HG02943 (cell line): ENCODE results near the gene PLCD3.
"Not testable (repeated sequence)": the region's sequence is repeated elsewhere in the genome, so short reads cannot be mapped to it uniquely, and the experiment has no call there.

ENCODE experiments used
- ATAC-seq: cut with Tn5 transposase; IDR thresholded peaks from one replicate; pipeline ENCODE4 v1.9.1; 2021; ENCODE audit warnings: mild to moderate bottlenecking, low read depth, moderate library complexity; ENCODE audit not compliant: unreplicated experiment

Gene PLCD3

DNA sequence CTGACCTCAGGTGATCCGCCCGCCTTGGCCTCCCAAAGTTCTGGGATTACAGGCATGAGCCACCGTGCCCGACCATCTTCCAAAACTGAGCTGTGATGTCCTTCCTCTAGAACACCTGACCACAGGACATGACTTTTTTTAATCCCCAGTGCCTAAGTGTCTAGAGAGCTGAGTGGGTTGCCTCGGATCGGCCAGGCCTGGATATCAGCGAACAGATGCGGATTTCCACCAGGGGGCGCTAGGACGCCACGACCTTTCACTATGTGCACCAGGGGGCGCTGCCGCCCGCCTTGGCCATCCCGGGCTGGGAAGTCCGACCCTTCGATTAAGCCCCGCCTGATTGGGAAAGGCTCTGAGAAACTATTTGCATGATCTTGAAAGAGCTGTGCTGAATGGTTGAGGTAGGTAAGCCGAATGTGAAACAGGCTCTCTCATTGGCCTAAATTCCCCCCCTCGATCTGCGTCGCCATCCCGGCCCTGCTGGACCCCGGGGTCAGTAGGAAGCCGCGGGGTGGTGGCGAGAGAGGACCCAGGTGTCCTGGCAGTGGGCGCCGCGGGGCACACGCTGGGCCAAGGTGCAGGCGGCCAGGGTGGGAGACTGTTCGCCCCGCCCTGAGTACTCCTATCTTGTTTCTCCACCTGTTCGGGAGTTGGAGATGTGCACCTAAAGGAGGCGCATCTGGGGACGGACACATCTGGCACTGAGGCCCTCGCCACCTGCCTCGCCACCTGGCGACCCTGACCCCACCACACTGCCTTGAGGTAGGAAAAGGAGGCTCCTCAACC is 3.1 kb upstream of the PLCD3 start, which contains the start of gene ACBD4:
Gene ACBD4, plus strand, starts transcription at position 496 of the 786 bp plus-strand sequence. CDS start 458 bp downstream, outside the sequence.
- ATAC-seq: peak; percentile 69

DNA sequence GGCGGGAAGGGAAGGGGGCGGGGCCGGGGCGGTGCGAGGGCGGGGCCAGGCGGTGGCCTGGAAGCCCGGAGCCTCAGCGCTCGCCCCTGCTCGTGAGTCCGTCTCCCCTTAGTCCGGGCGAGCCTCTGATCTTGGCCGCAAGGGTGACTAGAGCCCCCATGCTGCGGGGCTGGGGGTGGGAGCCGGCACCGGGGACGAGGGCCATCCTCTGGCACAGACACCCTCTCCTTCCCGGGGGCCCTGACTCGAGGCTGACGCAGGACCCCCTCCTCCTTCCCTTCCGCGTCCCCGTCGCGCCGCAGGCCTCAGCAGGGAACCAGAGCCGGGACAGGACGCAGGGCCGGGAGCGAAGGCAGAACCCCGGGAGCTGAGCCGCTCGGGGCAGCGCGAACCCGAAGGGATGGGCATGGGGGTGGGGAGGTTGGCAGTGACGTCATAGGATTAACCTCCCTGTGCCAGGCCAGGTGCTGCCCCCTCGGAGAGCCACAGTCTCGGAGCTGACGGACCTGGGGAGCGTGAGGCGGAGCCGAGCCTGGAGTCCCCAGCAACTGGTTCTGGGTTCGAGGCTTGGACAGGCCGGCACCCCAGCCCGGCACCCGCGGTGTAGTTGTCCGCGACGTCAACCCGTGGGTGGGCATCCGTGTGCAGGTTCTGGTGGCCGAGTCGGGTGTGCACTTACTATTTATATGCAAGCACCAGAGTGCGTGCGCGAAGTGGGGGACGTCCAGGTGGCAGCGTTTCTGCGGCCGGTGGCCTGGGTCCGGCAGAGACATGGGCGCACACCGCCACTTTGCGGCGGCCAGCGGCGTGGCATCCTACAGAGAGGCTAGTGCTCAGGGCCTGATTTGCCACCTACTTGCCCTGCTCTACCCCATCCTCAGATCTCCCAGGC is 503 bp upstream of the PLCD3 start:
- ATAC-seq: no peak

DNA sequence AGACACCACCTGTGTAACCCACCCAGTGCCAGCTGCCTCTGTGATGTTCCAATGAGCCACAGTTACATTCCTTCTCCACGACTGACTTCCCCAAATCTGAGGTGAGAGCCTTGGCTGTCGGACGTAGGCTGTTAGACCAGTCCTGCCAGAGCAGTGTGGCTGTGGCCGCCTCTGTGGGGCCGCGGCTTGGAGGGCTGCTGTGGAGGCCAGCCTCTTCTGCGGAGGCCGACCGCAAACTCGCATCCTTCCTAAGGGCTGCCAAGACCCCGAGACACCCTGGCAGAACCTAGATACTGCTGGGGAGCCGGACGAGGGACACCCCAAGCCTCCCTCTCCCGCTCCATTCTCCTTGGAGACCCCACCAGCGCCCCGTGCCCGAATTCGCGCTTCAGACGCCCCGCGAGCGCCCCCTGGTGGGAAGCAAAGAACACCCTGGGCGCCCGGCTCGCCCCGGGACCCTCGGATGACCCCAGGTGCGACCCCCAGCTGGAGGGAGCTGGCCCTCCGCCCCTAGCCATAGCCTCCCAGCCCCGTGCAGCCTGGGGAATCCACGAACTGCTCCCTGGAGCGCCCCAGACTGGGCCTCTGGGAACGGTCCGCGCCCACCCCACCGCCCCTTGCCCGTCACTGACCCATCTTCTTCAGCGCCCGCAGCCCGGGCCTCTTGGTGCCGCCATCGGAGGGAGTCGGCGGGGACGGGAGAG is 547 bp downstream of the PLCD3 start:
- ATAC-seq: no peak

DNA sequence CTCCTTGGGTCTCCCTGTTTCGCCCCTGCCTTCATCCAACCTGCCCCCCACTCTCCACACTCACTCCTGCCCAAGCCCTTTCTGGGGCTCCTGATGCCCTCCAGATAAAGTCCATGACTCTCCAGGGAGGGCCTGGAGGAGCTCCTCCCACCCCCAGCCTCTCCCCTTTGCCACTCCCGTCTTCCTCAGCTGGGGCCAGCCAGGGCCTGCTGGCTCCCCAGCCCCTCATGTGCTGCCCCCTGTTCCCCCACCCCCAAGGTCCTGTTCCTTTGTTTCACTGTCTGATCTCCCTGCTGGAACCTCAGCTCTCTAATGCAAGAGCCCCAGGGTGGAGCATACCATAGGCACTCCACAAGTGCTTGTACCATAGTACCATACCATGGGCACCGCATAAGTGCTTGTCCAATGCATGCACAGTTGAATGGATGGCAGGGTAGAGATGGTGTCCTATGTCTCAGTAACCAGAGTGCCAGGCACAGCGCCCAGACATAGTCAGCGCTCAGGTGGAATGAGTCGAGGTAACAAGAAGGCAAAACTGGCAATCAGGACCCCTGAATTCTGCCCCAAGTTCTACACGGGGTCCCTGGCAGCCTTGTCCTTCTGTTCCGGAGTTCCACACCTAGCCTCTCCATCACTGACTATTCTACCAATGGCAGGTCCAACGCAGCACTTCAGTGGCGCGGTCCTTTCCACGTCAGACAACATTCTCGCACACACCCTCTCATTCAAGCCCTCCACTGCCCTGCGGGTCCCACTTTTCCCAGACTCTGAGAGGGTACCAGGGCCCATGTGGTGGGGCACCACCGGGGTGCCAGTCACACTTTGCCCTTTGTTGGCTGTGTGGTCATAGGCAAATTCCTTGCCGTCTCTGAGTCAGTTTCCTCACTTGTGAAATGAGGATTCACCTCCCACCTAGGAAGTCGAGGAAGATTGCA is 1.4 kb downstream of the PLCD3 start:
- no peak for ATAC-seq

DNA sequence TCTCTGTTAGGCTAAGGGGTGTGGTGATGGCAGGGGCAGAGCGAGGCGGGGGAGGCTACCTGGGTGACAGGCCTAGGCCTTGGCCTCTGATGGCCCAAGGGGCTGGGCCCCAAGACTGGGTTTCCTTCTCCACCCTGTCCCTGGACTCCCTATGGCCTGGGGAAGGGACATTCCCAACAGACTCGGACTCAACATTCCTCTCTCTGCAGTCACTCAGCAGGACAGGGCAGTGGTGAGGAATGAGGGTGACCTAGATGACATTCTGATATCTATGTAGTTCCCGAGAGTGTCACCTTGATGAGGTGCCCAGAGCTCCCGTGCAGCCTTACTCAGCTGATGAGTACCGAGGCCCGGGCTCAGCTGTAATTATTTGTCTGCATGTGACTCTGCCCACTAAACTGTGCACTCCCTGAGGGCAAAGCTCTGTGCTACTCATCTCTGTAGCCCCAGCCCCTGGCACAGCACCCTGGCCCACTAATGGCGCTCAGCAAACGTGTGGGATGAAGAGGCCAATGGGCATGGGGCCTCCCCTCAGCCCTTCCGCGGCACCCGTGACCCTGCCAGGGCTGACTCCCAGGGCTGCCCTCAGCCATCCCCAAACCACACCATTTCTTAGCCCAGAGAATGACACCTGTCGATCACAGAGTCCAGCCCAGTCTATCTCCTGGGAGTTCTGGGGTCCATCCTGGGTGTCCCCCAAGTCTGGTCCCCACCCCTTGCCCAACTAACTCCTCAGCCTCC is 2.2 kb downstream of the PLCD3 start:
- no peak for ATAC-seq

DNA sequence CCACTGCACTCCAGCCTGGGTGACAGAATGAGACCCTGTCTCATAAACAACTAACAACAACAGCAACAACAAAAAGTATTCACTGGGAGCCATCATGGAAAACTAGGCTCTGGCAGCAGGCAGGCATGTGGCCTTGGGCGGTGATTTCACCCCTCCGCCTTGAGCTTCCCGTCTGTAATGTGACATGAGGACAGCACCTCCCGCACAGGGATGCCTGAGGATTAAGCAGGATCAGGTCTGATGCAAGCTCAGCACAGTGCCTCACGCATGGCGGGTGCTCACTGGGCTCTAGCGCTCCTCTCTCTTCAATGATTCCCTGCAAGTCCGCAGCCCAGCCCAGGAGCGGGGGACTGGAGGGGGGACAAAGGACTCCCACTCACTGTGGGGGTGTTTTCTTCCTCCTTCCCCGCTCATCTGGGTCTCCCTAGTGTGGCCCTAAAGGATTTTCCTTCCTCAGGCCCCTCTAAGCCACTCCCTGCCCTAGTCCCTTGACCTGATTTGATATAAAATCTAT is 2.8 kb downstream of the PLCD3 start:
- no peak for ATAC-seq

DNA sequence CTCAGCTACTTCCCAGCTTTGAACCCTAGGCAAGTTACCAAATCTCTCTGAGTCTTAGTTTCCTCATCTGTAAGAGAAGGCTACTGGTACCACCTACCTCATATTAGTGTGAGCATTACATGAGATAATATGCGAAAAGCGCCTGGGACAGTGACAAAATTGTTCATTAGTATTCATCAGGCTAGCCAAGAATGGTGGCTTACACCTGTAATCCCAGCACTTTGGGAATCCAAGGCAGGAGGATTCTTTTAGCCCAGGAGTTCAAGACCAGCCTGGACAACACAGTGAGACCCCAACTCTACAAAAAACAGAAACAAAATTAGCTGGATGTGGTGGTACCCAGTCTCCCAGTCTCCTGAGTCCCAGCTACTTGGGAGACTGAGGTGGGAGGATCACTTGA is 3.3 kb downstream of the PLCD3 start:
- no peak for ATAC-seq

DNA sequence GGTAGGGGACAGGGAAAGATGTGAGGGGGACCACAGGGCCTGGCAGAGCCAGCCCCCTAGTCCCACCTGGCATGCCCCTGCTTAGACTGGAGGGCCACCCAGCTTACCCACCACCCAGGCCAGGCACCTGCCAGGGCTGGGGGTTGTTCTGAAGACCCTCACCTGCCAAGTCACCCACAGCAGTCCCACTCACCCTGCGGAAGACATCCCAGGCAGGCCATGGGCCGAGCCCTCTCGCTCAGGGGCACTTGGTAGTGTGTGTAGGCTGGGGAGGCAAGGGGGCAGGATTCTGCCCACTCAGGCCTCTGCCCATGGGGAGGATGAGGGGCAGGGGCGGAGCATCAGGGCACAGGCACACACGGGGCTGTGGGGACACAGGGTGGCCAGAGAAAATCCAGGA is 4.0 kb downstream of the PLCD3 start:
- ATAC-seq: no peak

DNA sequence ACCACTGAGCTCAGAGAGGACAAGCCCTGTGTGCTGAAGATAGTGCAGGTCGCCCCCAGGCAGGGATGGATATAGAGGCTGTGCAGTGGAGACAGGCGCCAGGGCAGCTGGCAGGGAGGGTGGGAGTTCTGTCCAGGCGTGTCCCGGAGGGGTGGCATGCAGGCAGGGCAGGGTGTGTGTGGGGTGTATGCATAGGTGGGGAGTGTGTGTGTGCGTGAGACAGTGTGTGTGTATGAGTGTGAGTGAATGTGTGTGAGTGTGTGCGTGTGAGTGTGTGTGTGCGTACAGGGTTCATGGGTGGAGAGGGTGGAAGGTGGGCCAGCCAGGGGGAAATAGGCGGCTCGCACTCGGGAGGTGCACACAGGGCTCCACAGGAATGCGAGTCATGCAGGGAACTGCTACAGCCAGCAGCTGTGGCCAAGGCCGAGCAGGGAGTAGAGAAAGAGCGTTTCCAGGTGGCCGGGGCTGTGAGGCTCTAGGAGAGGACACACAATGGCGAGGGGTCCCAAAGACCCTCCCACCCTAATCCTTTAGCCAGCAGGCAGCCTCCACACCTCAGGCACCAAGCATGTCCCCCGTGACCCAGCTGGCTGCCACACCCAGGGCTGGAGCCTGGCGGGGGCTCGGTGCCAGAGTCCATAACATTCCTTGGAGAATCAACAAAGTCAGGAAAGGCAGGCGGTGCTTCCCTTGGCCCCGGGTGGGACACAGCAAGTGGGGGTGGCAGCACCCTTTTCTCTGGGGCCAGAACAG is 4.6 kb downstream of the PLCD3 start:
- no peak for ATAC-seq

DNA sequence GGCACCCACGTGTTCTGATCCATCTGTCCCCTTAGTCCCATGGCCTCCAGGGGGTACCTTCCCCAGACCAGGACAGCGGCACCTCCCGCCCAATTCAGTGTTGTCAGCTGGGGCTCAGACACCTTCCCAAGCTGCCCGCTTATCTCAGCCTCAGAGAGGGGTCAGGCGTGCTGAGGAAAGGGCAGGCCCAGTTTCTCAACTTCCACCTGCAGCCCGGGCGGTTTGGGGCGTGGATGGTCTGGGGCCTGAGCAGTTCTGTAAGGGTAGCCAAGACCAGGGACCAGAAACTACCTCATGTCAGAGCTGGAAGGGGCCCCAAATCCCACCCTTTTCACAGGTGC is 5.1 kb downstream of the PLCD3 start:
- no peak for ATAC-seq

DNA sequence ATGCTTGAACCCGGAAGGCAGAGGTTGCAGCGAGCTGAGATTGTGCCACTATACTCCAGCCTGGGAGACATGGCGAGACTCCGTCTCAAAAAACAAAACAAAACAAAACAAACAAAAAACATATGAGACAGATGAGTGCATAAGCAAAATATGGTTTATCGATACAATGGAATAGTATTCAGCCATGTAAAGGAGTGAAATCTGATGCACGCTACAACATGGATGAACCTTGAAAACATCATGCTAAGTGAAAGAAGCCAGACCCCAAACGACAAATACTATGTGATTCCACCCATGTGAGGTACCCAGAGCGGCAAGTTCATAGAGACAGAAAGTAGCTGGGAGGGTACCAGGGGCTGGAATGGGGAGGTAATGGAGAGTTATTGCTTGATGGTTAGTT is 6.8 kb downstream of the PLCD3 start:
- no peak for ATAC-seq

DNA sequence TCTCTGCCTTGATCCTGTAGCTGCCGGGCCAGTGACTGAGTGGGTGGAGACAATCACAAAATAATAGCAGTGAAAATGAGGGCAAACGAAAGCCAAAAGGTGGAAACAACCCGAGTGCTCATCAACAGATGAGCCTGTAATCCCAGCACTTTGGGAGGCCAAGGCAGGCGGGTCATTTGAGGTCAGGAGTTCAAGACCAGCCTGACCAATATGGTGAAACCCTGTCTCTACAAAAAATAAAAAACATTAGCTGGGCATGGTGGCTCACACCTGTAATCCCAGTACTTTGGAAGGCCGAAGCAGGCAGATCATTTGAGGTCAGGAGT is 7.6 kb downstream of the PLCD3 start:
- ATAC-seq: not testable (repeated sequence)

DNA sequence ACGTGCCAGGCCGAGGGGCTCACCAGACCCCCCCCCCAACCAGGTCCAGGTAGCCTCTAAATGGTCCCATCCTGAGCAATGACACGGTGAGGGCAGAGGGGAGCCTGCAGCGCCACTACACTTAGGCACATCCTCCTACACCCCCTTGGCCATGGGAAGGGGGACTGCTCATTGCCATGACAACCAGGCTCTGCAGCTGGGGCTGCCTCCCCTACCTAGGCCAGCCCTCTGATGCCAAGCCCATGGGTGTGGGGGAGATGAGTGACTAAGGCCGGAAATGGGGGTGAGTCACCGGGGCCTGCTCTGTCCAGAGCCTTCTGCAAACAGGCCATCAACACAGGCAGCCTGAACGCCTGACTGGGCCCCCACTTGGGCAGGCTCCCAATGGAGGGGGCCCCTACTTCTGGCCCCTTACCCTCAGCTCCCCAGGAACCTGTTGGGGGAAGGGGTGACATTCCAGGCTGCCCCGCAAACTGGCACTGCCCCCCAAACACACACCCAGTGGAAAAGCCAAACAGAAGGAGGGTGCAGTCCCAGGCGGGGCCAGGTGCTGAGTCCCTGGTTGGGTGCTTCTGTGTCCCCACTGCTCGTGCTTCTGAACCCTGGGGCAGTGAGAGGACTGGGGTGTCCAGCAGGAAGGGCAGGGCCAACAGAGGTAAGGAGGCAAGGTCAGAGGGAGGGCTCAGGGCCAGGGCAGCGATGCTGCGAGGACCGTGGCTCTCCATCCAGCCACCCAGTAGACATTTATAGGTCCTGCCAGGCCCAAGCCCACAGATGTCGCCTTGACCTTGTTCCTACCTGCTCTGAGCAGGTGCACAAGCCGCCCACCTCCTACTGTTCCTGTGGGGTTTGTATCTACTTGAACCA is 8.2 kb downstream of the PLCD3 start:
- ATAC-seq: no peak

DNA sequence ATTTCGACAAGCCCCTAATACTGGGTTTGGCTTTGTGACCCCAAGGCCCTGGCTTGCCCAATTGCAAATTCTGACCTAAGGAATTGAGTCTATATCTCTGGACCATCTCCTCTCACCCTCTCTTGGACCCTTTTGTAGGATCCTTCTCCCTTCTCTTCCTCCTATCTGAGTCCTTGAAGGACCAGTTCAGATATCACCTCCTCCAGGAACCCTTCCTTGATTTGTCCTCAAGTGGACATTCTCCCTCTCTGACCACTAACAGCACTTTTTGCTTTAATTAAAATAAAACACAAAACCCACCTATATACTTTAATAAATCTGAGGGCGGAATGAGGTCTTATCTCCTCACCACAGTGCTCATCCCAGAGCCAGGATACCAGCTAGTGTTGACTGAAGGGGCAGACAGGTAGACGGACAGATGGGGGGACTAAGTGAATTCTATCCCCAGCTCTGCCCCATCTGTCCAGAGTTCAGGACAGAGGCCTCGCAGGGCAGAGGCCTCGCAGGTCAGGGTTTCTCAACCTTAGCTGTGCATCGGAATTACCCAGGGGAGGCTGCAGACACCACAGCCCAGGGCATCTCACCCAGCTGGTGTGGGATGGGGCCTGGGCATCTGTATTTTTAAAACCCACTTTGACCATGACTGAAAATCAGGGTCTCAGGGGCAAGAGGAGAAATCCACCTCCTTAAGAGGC is 9.1 kb downstream of the PLCD3 start:
- no peak for ATAC-seq

DNA sequence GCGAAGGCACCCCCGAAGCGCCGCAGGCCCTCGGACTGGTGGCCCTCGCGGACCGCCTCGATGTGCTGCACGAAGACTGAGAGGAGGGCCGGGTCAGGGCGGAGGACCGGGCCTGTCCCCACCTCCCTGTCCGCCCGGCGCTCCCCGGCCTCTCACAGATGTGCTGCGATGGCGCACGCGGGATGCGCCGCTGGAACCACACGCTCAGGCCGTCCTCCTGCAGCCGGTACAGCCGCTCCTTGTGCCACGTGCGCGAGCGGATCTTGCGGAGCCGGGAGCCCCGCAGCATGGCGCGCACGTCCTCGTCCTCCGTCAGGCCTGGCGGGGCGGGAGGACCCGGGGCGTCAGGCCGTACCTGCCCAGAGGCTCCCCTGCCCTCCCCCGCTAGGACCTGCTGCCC is 11.3 kb downstream of the PLCD3 start:
- ATAC-seq: no peak

DNA sequence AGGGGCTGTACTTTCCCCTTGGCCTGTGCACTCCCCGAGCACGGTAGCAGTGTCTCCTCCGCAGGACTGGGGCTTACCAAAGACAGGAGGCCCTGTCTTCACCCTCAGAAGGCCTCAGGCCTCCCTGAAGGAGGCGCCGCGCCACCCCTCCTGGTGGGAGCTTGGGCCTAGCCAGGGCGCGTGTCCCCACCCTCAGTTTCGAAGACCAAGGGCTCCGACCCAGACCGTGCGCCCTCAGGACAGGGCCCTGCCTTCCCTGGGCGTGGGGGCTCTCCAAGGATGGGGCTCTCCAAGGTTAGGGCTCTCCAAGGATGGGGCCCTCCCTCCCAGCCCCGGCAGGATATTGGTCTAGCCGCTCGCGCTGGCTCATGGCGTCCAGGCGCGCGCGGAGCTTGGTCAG is 11.8 kb downstream of the PLCD3 start:
- ATAC-seq: no peak

DNA sequence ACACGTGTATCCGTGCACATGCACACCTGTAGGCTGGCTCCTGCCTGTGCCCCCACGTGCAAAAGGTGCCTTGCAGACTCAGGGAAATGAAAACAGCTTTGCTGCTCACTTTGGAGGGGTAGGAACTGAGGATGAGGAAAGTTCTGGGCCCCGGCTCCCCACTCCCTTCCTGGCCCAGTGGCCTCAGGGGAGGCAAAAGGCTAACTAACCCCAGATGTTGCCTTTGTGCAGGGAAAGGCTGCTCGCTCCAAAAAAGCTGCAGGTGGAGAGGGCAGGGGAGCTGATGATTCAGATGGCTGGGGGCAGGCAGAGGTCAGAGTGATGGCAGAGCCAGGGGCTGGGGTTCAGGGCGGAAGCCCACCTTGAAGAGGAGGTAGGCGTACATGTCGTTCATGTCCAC is 12.4 kb downstream of the PLCD3 start:
- no peak for ATAC-seq
